Activated naive CD4-positive, alpha-beta T cell treated with anti-CD3 and anti-CD28 coated beads, Interleukin-2, amount 10 ng/mL, durations not matched to agents 7 days and 5 days (primary cell): Measurements from ENCODE around the gene RARB.

Source experiments
- CTCF ChIA-PET: fragments of 350-600 bp; sonication (Branson Sonifier 250); formaldehyde crosslinking; loops from one replicate; lab custom pipeline; 2021; ENCODE audit warnings: antibody characterized with exemption; lab: Charles Lee
- DNase-seq: peaks from one replicate; pipeline ENCODE4 v3.0.0-alpha.2; 2020
- H3K27ac Mint-ChIP-seq: one replicate; pipeline ENCODE4 v1.8.0; 2021; ENCODE audit warnings: mild to moderate bottlenecking, moderate library complexity, mixed read lengths
- H3K27me3 Mint-ChIP-seq: one replicate; pipeline ENCODE4 v1.8.0; 2021; ENCODE audit warnings: mild to moderate bottlenecking, mixed read lengths
- H3K36me3 Mint-ChIP-seq: one replicate; pipeline ENCODE4 v1.8.0; 2021; ENCODE audit warnings: mixed read lengths
- H3K4me1 Mint-ChIP-seq: one replicate; pipeline ENCODE4 v1.8.0; 2021; ENCODE audit warnings: mixed read lengths
- H3K4me3 Mint-ChIP-seq: one replicate; pipeline ENCODE4 v1.8.0; 2021; ENCODE audit warnings: mild to moderate bottlenecking, moderate library complexity, mixed read lengths
- H3K9me3 Mint-ChIP-seq: one replicate; pipeline ENCODE4 v1.8.0; 2021; ENCODE audit warnings: mixed read lengths

The RARB gene

DNA sequence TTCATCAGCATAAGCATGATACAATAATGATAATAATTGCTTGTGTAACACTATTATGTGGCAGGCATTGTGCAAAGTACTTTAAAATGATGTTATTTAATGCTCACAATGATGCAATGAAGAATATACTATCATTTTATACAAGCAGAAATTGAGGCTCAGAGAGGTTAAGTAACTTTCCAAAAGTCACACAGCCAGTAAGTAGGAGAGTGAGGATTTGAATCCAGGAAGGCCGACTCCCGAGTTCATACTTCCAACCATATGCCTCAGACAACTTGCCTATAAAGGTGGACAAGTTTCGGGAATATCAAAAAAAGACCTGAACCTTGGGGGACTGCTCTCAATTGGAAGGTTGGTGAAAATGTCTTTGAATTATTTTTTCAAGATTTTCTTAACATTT is 19.9 kb downstream of the RARB start:
- Mint-ChIP-seq H3K4me1 (no peaks in the 10 kb centered on the region), H3K27me3 (no peaks in the 10 kb centered on the region), H3K36me3 (no peaks in the 10 kb centered on the region), H3K4me3 (no peak overlapping the region), H3K27ac (no peak overlapping the region), H3K9me3 (no peaks in the 10 kb centered on the region)
- no peak for DNase-seq
- CTCF ChIA-PET, result no interaction called here

DNA sequence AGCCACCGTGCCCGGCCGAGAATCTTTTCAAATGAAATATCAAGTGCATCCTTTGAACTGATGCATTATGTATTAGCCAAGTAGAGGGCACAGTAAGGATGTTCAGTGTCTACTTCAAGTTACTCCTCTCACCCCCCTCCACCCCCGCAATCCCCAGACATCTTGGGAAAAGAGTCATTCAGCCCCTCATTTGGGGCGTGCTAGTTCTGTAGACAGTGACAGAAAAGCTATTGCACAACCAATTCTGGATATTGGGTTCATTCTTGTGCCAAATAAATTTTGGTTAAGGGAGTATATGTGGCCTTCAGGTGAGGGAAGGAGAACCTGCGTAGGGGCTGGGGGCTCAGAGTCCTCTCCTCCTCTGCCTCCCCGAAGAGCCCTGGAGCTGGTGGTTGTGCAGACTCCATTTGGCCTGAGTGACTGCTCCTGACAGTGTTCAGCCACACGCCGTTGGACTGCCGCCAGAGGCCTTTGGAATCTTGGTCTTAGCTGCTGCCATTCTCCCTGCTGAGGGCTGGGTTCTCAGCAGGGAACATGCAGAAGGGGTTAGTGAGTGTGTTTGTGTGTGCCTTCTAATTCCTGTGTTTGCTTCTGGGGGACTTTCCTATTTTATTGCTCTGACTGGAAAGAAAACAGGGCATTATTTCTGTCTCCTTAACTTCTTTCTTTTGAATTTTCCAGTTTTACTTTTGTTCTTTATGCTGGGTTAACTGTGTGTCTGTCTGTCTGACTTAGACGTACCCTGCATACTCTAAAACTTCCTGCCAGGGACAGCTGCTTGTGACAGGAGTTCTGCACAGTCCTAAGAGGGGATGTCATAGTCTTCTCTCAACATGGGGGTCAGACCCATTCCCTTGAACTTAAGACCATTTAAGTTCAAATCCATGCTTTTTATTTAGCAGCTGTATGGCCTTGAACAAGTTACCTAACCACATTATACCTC is 21.0 kb downstream of the RARB start:
- Mint-ChIP-seq H3K9me3 (no peaks in the 10 kb centered on the region), H3K4me1 (no peaks in the 10 kb centered on the region), H3K27ac (no peak overlapping the region), H3K4me3 (no peak overlapping the region), H3K36me3 (no peaks in the 10 kb centered on the region), H3K27me3 (no peaks in the 10 kb centered on the region)
- DNase-seq, result no peak
- CTCF ChIA-PET, result interaction anchor here (1.1 kb wide), 1 partner anchor 7 kb away, joined by 3 read pairs; no protein-coding TSS in a partner anchor

DNA sequence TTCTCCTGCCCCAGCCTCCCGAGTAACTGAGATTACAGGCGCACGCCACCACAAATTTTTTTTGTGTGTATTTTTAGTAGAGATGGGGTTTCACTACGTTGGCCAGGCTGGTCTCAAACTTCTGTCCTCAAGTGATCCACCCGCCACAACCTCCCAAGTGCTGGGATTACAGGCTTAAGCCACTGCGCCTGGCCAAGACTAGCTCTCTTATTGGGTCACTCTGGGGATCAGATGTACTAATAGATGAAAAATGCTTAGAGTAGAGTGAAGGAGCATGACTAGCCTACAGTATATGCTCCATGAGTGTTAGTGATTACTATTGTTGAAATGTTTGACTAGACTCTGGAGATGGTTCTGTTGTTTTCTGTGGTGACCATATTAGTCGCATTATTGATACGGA is 21.8 kb downstream of the RARB start:
- no peaks in the 10 kb centered on the region for H3K36me3 Mint-ChIP-seq

DNA sequence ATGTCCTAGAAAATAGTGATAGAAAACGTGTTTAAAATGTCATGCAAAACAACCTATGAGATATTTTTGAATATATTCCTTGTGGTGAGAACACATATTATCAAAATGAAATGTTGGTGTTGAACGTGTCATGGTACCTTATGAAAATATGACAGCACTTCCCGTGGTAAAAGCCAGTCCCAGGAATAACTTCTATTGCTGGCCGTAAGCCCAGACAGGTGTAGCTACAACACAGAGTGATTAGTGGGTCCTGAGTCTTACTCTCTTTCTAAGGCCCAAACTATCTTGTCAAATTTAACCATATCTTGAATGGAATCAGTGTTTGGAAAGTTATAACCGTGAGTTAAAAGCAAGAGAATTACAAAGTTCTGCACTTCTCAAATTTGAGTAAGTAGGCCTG is 24.1 kb downstream of the RARB start:
- no peak for DNase-seq
- Mint-ChIP-seq H3K9me3 (no peaks in the 10 kb centered on the region), H3K27ac (no peak overlapping the region), H3K4me3 (no peak overlapping the region), H3K27me3 (no peaks in the 10 kb centered on the region), H3K4me1 (no peaks in the 10 kb centered on the region), H3K36me3 (no peaks in the 10 kb centered on the region)
- CTCF ChIA-PET, result no interaction called here

More for the DNA sequence above, 21.8 kb downstream of the RARB start:
- CTCF ChIA-PET, result interaction anchor here (1.1 kb wide), 1 partner anchor 8 kb away, joined by 3 read pairs; no protein-coding TSS in a partner anchor
- H3K4me3 Mint-ChIP-seq, result no peak overlapping the region
- H3K27me3 Mint-ChIP-seq, result no peaks in the 10 kb centered on the region
- H3K27ac Mint-ChIP-seq, result no peak overlapping the region
- no peaks in the 10 kb centered on the region for H3K9me3 Mint-ChIP-seq
- no peak for DNase-seq
- no peaks in the 10 kb centered on the region for H3K4me1 Mint-ChIP-seq

DNA sequence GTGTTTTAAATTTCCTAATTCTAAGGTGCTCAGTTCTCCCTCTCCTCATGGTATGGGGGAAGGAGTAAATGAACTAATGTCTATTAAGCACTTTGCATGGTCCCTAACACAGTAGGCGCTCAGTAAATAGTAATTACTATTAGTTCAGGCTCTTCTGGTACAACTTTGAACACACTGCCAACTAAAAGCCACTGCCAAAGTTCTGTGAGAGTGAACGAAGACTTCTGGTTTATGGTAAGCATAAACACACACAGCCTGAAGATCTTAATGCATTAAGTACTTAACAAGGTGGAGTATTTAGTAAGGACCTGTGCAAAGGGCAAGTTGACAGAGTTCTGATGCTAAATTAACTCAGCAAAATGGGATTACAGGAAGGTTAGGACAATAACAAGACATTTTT is 24.7 kb downstream of the RARB start:
- no peaks in the 10 kb centered on the region for H3K9me3 Mint-ChIP-seq
- H3K27me3 Mint-ChIP-seq, result no peaks in the 10 kb centered on the region
- CTCF ChIA-PET, result no interaction called here
- no peak for DNase-seq
- no peaks in the 10 kb centered on the region for H3K4me1 Mint-ChIP-seq
- no peak overlapping the region for H3K4me3 Mint-ChIP-seq
- no peaks in the 10 kb centered on the region for H3K36me3 Mint-ChIP-seq
- no peak overlapping the region for H3K27ac Mint-ChIP-seq

DNA sequence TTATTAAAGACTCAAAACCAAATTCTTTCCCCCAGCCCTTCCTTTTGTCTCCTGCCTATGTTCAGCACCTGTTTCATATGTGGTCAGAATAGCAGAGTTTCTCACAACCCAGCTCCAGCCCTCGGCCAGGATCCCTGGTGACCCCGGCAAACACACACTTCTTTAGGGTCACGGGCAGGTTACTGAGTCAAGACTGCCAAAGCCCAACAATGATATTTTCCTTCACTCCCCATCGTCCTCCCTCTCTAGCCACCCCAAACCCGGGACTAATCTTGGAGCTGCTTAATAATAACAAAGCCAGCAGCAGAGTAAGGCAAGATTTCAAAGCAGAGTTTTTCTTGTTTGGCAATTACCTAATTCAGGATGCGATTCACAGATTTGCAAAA is 25.5 kb downstream of the RARB start:
- Mint-ChIP-seq H3K36me3 (no peaks in the 10 kb centered on the region), H3K27ac (no peak overlapping the region), H3K4me3 (no peak overlapping the region), H3K4me1 (no peaks in the 10 kb centered on the region), H3K9me3 (no peaks in the 10 kb centered on the region), H3K27me3 (no peaks in the 10 kb centered on the region)
- CTCF ChIA-PET, result no interaction called here
- DNase-seq, result no peak

DNA sequence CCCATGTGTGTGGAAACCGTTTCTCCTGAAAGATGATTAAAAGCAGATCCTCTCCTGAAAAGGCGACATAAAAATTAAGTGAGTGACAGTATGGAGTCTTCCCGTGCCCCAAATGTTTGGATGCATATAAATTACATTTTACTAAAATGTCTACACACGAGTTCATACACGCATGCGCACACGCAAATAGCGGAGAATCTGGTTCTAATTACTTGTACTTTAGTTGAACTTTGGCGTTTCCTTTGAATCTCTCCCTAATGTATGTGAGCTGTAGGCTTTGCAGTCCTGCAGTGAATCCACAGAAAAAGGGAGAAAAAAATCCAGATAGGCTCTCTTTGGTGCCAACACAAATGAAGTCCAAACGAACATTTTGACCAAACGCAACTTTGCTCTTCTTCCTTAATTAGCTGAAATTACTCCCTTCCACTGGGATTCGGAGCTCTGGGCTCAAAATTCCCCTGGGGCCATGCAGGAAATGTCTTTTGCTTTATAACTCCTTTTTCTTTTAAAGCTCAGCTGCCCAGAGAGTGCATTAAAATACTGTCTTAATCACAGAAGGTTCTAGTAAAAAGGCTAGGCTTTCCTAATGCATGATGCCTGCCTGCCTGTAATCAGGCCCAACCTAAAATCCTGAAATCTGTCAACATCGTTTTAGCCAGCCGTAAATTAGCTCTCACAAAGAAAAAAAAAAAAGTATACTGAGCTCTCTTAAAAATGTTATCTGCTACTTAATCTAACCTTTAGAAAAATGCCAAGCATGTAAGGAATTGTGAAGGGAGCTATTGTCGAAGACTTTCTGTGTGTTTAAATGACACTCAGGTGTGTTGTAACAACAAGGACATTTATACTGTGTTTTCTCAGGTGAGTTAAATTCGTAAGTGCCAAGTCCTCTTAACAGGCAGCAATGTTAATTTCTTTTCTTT is 26.2 kb downstream of the RARB start:
- no peaks in the 10 kb centered on the region for H3K36me3 Mint-ChIP-seq
- H3K4me1 Mint-ChIP-seq, result no peaks in the 10 kb centered on the region
- DNase-seq, result no peak
- CTCF ChIA-PET, result no interaction called here
- no peak overlapping the region for H3K27ac Mint-ChIP-seq
- no peak overlapping the region for H3K4me3 Mint-ChIP-seq
- H3K27me3 Mint-ChIP-seq, result no peaks in the 10 kb centered on the region
- H3K9me3 Mint-ChIP-seq, result no peaks in the 10 kb centered on the region

DNA sequence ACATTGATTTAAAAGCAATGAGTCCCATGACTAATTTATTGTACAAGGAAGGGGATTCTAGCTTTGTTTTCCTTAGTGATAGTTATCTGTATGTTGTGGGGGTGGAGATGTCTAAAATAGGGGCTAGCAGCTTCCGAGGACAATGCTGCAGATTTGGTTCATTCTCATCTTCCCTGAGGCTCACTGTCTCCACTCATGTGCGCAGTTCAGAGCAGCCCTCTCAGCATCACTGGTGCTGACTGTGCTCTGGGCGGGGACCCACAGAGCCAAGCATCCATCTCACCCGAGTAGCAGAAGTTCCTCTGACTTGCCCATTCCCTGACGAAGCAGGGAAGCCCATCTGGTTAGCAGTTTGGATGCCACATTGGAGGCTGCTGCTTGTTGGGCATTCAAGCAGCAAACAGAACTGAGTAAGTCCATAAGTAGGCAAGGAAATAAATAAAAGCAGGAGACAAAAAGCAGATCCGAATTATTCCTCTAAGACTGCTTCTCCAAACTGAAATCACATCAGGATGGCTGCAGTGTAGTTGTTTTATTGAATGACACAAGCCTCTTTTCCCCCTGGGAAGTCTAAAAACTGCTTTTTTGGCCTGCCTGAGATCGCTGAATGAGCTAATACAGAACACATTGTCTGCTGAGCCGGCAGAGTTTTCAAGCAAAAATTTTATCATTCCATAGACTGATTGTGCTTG is 27.5 kb downstream of the RARB start:
- Mint-ChIP-seq H3K36me3 (no peaks in the 10 kb centered on the region), H3K4me1 (no peaks in the 10 kb centered on the region), H3K9me3 (no peaks in the 10 kb centered on the region), H3K27me3 (no peaks in the 10 kb centered on the region), H3K27ac (no peak overlapping the region), H3K4me3 (no peak overlapping the region)
- no peak for DNase-seq
- CTCF ChIA-PET, result no interaction called here

DNA sequence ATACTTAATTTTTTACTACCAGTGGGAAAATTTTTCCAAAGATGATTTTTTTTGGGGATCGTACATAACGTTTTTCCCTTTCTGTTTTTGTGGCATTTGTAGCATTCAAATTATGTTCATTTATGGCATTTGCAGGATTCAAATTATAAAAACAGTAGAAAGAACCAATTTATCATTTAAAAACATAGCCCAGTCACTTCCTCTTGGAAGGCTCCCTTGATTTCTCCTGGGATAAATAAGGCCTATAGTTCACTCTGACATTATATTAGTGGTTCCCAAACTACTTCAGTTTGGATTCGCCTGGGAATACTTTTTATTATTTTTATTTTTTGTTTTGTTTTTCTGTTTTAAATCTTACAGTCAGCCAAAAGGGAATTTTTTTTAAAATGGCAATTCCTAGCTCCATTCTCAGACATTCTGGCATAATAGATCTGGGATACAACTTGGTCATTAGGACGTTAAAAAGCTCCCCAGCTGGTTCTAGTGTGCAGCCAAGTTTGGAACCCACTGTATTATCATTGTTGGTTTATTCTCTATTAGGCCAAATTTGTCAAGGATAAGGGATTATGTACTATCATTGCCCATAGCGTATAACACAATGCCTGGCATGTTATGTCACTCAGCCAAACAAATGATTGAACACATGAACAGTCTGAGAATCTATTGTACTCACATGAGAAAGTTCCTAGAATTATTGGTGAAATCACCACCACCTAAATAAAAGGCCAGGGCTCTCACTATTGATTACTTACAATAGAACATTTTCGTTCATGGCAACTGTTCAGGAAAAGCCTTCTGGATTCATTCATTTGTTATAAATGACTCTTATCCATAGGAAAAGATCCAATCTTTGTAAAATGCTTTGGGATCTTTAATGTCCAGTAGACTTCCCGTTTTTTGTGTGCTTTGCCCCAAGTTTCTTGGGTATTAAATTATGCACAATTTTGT is 28.9 kb downstream of the RARB start:
- no peaks in the 10 kb centered on the region for H3K4me1 Mint-ChIP-seq
- no peaks in the 10 kb centered on the region for H3K9me3 Mint-ChIP-seq
- CTCF ChIA-PET, result no interaction called here
- DNase-seq, result no peak
- no peak overlapping the region for H3K27ac Mint-ChIP-seq
- H3K27me3 Mint-ChIP-seq, result no peaks in the 10 kb centered on the region
- no peaks in the 10 kb centered on the region for H3K36me3 Mint-ChIP-seq
- no peak overlapping the region for H3K4me3 Mint-ChIP-seq

DNA sequence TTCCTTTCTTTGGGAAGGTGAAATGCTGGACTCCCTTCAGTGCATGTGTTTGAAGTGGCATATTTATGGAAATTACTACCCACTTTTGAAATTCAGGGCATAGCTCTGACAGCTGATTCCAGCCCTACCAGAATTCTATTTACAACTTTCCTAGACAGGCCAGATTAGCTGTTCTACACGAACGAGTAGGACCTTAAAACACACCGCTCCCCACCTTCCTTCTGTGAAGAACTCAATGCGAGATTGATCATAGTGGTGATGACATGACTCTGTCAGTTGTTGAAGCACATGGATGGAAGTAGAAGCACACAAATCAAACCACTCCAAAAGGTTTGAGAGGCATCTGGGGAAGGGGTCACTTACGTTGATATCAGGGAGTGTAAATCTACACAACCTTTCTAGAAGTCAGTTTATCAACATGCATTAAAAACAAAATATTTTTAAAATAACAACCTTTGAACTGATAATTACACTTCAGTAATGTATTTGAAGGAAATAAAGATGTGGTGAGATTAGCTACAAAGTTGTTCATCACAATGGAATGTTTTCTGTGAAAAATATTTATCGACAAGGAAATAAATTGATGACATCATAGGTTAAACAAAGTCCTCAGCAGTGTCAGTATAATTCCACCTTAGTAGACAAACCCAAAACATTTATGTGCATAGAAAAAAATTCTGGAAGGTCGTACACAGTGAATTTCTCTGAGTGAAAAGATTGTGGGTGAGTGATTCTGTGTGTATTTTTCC is 29.8 kb downstream of the RARB start:
- H3K4me3 Mint-ChIP-seq, result no peak overlapping the region
- H3K27me3 Mint-ChIP-seq, result no peaks in the 10 kb centered on the region
- no peaks in the 10 kb centered on the region for H3K9me3 Mint-ChIP-seq
- H3K4me1 Mint-ChIP-seq, result no peaks in the 10 kb centered on the region
- H3K27ac Mint-ChIP-seq, result no peak overlapping the region
- no peaks in the 10 kb centered on the region for H3K36me3 Mint-ChIP-seq
- DNase-seq, result no peak
- CTCF ChIA-PET, result no interaction called here

DNA sequence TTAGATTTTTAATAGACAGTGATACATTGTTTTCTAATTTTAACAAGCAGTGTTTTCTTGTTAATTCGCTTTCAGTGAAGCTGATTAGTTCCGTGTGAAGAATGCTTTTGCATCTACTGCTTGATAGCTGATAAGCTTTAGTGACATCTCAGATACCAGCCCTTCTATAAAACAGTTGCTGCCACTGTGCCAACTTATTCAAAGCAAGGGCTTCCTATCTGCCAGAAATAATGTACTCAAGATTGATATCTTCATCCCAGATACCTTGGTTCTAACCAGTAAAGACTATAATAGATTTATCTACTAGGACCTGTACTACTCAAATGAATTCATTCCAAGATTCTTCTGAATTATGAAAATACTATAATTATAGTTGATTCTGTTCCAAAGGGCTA is 30.4 kb downstream of the RARB start:
- no peak overlapping the region for H3K27ac Mint-ChIP-seq
- no peaks in the 10 kb centered on the region for H3K27me3 Mint-ChIP-seq
- H3K4me1 Mint-ChIP-seq, result no peaks in the 10 kb centered on the region
- H3K4me3 Mint-ChIP-seq, result no peak overlapping the region
- no peaks in the 10 kb centered on the region for H3K36me3 Mint-ChIP-seq
- H3K9me3 Mint-ChIP-seq, result no peaks in the 10 kb centered on the region
- CTCF ChIA-PET, result no interaction called here
- no peak for DNase-seq

DNA sequence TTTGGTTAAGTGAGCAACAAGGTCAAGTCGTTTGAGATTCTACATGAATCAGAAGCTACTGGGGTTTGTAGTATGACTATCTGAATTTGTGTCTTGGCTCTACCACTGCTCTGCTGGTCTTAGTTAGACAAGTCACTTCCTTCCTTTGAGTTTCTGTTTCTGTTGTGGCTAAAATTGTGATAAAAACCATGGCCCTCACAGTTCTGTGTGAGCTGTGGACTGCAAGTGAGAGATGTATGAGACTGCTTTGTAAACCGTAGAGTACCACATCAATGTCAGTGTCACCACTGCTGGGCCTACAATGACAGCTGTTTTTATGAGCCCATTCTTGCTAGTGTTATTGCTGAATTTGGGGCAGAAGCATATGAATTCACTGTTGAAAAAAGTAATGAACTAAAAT is 32.7 kb downstream of the RARB start:
- Mint-ChIP-seq H3K27me3 (no peaks in the 10 kb centered on the region), H3K9me3 (no peaks in the 10 kb centered on the region), H3K4me3 (no peak overlapping the region), H3K36me3 (no peaks in the 10 kb centered on the region), H3K27ac (no peak overlapping the region), H3K4me1 (no peaks in the 10 kb centered on the region)
- CTCF ChIA-PET, result interaction anchor here (1.1 kb wide), 1 partner anchor 133 kb away, joined by 3 read pairs; no protein-coding TSS in a partner anchor
- no peak for DNase-seq

DNA sequence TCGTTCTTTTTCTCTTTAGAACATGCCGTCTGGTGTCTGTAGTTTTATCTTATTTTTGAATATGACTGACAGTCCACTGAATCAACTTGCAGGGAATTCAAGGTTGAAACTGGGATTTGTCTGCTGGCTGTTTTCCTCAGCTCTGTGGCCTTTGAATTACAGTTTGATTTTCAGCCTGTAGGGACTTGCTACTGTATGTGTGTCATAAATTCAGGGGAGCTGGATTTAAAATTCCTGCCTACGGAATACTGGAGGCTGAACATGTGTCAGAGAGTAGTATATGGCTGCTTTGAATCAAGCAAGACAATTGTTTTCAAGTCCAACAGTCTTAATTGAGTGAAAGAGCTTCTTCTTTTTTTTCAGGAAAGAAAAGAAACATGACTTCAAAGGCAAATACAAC is 33.9 kb downstream of the RARB start:
- no peaks in the 10 kb centered on the region for H3K4me1 Mint-ChIP-seq
- H3K27me3 Mint-ChIP-seq, result no peaks in the 10 kb centered on the region
- H3K27ac Mint-ChIP-seq, result no peak overlapping the region
- no peaks in the 10 kb centered on the region for H3K9me3 Mint-ChIP-seq
- H3K36me3 Mint-ChIP-seq, result no peaks in the 10 kb centered on the region
- no peak for DNase-seq
- CTCF ChIA-PET, result no interaction called here
- H3K4me3 Mint-ChIP-seq, result no peak overlapping the region
